NCI-H82 treated with DMSO at 0.1 percent for 48 hours (cell line): ENCODE measurements around the gene DMBX1.

Experiments used
- DNase-seq: peaks from one replicate; lab custom pipeline; 2025; ENCODE audit not compliant: unreplicated experiment; lab: John Stamatoyannopoulos, UW

DMBX1 gene

DNA sequence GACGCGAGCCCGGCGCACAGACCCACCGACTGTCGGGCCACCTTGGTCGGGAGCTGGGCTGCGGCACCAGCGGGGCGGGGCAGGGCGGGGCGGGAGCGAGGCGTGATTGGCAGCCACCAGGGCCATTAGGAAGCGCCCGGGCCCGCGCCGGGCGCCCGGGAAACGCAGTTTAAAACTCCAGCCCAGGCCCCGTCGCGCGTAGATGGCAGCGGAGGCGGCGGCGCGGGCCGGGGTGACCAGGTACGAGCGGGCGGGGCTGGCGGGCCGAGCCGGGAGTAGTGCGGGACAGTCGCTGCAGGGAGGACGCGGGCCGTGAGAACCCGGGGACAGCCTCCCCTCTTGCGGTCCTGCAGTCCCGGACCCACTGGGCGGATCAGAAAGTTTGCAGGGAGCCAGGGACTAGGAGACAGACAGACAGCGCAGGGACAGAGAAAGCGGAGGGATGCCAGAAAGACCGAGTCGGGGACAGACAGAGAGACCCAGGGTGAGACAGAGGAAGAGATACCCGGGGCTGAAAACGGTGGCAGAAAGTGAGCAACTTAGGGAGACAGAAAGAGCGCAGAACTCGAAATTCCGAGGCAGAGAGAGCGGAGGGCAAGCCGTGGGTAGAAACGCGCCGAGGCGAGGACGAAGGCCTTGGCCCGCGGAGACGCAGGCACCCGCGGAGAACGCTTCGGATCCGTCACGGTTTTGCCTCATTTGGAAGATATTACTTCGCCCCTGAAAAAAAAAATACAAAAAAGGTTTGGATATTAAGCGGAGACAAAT lies at the start of gene DMBX1:
Gene DMBX1, plus strand, starts transcription at position 199 of the 768 bp plus-strand sequence. CDS start 17,175 bp downstream, outside the sequence.
- DNase-seq = no peak

DNA sequence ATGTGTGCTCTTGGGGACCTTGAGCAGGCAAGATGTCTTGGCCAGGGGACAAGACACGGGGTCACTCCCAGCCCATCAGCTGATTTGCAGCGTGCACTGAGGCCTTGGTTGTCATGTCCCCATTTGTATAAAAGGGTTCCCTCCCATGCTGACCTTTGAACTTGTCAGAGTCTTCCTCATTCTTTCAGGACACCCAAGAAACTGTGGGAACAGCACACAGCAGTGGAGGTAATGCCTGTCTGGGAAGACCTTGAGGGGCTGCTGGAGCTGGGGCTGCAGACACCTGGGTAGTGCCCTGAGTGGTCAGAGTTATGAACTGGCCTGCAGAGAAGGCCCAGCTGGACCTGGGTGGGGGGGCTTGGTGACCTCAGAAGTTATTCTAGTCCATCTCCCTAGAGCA lies 49.2 kb upstream of the DMBX1 start:
- no peak for DNase-seq

DNA sequence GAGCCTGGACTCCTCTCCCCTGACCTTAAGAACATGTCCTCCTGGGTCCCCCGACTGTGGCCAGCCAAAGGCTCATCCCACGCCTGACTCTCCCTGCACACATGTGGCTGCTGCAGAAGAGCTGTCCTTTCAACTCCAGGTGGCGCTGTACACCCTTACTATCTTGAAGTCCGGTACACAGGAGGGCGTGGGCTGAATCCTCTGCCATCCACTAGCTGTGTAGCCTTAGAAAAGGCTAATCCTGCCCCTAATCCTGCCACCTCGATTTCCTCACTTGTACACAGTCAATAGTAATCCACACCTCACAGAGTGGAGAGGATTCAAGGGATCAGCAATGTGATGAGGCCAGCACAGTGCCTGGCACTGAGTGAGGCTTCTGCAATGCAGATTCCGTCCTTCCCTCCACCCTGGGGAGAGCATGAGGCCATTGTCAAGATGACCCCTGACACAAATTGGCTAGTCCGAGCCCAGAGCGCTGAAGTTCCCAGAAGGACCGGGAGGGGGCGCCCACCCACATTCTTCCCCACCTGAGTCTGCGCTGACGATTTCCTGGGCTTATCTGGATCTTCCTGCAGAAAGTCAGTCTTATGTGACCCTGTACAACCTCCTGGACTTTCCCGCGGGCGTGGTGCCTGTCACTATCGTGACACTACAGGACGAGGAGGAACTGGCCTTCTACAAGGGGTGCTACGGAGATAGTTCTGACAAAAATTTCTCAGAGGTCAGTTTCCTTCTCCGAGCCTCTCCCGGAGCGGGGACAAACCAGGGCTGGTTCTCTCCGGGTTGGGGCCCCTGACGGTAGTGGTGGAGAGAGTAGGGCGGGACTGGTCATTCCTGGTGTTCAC lies 47.1 kb upstream of the DMBX1 start:
- peak; percentile 96 for DNase-seq

DNA sequence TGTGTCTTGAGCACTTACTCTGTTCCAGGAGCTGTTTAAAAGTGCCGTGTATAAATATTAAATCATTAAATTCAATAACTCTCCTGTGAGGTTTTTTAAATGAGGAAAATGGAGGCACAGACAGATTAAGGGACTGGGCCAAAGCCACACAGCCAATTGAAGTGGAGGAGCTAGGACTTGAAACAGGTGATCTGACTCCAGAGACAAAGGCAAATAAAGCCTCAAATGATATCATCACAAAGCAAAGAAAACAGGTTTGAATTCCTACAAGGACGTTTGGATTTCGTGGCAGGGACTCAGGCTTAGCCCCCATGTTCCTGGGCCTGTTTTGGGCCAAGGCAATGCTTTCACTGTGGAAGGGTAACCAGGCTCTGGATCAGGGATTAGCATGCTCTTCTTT lies 45.2 kb upstream of the DMBX1 start:
- no peak for DNase-seq

DNA sequence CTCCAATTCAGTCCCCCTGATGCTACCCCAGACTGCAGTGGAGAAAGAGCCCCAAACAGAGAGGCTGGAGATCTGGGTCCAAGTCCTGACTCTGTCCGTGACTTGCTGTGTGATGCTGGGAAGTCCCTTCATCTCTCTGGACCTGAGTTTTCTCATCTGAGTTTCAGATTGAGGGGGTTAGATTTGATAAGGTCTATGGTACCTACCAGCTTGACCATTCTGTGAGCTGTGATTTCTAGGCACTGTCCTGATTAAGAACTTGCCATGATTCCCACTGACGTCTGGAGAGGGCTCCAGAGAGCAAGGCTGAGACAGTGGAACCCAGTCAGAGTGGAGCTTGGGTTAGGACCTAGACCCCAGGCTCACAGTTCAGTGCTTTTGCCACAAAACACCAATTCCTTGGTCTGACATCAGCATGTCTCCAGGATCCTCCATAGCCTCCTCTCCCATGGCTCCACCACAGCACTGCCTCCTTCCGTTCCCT lies 43.8 kb upstream of the DMBX1 start:
- DNase-seq = no peak

DNA sequence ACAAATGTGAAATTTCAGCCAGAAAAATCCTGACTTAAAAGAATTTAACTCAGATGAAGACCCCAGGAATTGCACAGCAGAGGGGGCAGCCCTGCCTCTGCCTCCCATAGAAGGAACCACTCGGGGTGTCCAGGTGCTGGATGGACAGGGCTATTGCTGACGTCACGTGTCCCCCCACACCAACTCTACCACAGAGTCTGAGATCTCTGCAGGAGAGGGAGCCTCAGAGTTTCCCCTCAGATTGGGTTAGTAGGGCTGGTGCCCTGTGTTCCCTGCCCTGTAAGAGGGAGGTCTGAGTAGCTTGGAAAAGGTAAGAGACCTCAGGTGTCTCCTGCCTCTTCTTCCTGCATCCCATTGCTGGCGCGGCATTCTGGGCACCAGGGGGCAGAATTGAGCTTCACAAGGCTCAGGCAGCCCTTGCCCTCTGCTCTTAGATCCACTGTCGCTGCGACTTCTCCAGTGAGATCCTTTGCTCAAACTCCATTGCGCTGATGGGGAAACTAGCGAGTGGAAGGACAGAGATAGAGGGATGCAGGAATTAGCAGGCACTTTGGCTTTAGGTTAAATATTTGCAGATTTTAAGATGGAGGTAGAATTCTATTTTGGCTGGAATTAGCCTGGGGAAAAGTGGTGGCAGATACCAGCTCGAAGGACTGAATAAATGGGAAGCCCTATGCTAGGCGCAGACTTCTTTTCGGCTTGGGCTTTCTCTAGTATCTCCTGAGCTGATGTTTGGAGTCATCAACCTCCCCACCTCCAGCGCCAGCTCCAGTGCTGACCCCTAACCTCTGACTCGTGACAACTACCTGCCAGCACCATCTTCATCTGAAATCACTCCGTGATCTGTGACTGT lies 42.8 kb upstream of the DMBX1 start:
- DNase-seq = peak; percentile 46

DNA sequence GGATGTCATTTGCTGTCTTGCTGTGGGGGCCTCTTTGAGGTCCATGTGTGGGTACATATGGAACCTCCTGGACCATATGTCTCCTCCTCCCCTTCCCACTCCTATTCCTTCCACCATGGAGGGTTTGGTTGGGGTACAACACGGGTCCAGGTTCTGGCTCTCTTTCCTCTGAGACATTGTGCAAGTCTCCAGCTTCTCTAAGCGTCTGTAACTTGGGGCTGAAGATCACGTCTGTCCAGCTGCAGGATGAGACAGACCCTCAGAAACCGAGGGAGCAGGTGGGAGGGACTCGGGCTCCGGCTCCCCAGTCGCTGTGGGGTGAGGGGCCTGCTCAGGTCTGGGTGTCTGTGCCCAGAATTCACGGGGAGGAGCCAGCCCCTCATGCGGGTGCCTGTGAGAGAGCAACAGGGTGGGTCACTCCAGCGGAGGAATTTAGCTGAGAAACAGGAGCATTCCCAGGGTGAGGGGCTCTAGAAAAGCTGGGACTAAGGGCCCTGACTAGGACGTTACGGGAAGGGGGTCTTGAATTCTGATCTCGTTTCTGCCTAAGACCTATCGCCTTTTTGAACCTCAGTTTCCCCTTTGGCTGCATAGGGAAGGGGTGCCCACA lies 42.0 kb upstream of the DMBX1 start:
- no peak for DNase-seq

DNA sequence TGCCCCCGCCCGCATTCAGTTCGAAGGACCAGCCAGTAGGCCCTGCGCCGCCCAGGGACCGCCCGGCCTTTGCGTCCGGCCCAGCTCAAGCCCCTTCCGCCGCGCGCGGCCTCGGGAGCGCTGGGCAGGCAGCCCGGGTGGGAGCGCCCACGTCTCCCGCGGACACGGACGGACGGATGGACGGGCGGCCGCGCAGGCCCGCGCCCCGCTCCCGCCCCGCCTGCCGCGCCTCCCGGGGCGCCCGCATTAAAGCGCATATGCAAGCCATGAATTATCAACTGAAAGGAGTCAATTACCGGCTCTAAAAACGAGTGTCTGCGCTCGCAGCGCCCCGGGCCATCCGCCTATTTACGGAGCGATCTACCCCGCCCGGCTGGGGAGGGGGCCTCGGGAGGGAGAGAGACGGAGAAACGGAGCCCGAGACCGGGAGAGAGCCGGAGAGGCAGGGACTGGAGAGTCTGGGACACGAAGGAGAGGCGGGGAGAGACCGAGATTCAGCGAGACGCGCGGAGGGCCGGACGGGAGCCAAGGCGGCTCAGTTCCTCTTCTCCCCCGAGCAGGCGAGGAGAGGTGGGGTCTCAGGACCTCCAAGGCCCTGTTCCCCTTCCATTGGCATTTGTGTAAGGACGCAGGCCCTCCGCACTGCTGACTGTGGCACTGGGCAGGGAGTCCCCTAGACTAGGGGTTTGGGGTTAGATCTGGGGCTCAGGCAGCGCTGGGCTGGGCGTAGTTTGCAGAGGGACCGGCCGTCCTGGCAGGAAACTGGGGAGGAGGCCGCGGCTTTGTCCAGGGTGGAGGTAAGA lies 41.3 kb upstream of the DMBX1 start:
- DNase-seq = no peak

DNA sequence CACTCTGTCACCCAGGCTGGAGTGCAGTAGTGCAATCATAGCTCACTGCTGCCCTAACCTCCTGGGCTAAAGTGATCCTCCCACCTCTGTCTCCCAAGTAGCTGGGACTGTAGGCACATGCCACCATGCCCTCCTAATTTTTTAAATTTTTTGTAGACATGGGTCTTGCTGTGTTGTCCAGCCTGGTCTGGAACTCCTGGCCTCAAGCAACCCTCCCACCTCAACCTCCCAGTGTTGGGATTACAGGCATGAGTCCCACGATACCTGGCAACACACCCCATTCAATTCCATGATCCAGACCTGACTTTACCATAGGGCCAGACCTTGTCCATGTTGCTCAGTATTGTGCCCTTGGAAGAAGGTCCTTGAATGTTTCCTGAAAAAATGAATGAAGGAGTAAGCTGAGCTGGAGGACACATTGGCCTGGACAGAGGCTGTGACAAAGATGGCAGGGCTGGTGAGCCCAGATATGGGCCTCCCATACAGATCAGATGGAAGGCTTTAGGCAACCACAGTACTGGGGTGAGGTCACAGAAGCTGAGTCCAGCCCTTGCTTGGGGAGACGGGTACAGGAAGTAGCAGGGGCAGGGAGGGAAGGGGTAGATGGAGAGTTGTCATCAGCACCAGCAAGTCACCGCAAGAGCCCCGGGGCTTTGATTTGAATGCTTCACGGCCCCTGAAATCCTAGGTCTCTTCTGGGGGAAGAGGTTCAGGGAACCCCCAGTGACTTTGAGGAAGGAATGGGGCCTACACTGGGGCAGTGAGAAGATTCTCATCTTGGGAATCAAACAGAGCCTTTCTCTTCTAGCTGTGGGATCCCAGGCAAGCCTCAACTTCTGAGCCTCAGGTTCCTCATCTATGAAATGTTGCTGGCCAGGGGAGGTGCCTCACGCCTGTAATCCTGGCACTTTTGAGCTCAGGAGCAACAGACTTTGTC lies 40.1 kb upstream of the DMBX1 start:
- no peak for DNase-seq

DNA sequence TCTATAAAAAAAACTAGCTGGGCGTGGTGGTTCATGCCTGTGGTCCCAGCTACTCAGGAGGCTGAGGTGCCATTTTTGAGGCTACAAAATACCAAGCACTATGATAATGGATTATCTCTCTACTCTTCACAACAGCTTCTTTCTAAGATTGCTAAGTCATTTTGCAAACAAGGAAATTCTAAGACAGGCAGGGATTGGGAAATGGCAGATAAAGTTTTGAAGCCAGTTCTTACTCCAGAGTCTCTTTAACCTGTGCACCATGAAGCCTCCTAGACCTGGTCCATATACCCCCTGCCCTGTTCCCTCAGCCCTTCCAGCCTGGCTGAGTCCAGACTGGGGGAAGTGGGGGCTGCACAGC lies 39.5 kb upstream of the DMBX1 start:
- no peak for DNase-seq

DNA sequence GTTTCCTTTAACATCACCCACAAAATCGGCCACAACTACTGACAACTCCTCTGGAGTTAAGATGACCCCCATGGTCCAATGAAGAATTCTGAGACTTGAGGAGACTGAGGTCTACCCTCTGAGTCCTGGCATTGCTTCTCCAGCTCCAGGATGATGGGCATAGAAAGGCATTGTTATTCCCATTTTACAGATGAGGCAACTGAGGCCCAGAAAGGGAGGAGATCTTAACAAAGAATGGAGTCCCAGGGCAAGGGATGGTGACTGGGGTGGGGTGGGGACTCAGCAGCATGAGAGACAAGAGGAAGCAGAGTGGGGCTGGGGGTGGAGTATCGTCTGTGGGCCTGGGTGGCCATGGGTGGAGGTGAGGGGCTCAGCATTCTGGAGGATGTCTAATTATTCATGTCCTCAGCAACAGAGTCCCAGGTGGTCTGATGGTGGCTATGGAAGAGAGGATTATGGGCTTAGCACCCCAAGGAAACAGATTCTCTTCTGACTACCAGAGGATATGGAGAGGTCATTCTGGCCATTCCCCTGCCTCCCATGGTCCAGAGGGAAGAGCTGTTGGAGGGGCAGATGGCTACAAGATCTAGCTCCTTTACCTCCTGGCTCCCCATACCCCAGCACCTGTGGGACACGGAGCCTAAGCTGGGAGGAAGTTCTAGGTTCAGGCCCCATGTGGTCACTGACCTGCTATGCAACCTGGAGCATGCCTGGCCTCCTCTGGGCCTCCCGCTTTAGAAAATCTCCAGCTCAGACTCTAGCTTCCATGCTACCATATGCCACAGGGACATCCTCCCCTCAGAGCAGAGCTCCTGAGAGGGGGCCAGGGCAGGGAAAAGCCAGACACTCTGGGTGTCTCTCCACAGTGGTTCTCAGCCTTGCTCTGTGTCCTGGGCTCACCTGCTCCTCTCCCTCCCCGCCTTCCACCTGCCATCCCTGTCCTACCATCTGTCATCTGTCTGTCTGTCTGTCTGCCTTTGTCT lies 37.4 kb upstream of the DMBX1 start:
- DNase-seq = peak; percentile 57

DNA sequence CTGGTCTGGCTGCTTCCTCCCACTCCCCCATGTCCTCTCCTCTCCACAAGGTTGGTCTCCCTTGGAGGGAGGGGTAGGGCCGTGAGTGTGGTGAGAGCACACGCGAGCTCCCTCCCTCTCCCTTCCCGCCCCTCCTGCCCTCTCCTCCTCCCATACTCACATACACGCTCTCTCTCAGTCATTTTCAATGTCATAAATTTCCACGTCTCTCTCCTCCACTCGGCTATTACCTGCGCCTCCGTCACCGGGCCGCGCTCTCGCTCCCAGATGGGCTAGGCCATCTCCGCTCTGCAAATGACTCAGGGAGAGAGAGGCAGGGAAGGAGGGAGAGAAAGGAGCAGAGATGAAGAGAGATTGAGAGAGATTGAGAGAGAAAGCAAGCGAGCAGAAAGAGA lies 36.7 kb upstream of the DMBX1 start:
- peak; percentile 57 for DNase-seq

DNA sequence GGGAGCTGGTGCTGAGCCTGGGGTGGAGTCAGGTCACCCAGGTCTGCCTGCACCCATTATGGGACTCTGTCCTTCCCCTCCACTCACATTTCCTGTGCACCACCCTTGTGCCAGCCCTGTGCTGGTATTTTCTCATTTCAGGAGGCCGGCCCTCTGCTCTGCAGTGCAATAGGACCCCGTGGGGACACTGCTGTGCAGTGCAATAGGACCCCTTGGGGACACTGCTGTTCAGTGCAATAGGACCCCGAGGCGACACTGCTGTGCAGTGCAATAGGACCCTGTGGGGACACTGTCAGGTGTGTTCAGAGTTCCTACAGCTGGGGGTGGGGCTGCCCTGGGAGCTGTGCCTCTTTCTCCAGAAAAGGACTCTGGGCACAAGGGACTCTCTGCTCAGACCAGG lies 36.2 kb upstream of the DMBX1 start:
- DNase-seq = no peak

DNA sequence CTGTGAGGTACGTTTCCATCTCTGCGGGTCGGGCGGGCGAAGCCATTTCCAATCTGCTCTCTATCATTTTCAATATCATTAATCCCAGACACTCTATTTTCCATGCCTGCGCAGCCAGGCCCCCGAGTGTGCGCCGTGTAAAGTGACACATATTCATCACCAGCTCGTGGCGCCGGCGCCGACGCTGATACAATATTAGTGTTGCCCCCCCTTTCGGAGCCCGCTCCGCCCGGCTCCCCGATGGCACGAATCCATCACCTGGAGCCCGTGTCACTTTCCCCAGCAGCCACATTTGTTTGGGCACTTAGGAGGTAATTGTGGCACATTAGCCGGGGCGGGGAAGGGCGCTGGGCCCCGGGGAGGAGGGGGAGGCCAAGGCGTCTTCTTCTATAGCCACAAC lies 33.7 kb upstream of the DMBX1 start:
- no peak for DNase-seq

DNA sequence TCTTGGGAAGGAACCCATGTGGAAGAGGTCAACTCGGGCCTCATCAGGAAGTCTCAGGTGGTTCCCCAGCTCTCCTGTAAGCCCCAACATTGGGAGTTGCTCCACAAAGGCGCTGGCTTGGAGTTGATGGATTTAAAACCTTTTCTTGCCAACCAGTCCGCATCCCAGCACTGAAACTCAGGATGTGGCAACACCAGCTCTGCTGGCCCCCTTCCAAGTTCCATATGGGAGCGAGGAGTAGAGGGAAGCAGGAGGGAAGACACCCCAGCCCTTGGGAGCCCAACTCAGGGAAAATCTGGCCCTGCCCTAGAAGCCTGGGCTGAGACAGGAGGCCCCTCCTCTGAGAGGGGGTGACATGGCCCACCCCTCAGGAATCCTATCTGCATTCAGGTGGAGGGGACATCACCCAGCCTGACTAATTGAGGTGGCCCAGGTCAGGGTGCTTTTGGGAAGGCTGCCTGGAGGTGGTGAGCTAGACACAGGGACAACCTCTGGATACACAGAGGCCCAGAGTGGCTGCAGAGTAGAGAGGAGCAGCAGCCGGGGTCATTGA lies 33.1 kb upstream of the DMBX1 start:
- no peak for DNase-seq

DNA sequence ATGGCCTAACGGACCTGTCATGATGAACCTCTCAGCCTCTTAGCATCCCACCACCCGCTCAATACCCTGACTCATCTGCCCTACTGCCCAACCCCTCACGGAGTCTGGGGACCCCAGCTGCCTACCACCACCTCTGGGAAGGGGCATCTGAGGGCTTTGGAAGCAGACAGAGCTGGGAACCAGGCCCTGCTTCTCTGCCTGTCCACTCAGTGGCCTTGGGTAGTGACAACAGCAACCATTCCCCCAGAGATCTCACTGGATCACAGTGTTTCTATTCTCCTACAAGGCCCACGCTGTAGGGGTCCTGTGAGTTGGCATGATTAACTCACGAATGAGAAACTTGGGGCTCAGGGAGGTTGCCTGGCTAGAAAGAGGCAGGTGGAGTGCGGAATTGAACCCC lies 32.5 kb upstream of the DMBX1 start:
- DNase-seq = no peak

DNA sequence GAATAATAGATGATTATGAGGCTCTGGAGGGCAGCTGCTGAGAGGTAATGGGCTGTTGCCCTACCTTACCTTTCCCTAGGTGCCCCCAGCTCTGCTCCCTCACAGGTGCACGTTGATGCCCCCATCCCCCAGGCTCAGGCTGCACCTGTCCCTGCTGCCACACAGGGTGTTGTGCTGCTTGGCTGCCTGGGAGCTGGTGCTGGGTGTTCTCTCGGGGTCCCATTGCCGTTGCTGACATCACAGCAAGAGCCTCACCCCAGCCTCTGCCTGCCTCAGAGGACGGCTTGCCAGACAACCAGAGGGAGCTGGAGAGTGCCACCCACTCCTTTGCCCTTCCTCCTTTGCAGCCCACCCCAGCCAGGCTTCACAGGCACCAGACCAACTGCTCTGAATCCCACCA lies 31.4 kb upstream of the DMBX1 start:
- DNase-seq = no peak

DNA sequence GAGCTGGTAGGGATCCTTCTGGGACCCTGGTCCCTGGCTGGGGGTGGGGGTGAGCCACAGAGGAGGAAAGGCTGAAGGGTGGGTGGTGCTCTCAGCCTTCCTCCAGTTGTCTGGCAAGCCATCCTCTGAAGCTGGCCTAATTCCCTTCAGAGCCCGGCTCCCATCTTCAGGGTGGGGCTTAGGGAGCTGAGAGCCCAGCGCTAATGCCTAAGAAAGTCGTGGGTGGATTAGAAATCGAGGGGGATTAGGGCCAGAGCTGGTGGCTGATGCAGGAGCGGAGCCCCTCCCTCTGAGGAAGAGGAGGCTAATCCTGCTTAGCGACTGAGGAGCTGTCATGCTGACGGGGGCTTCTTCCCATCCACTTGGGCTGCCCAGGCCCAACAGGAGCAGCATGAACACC lies 30.8 kb upstream of the DMBX1 start:
- DNase-seq = peak; percentile 99
